Glutamatergic neuron (in vitro differentiated cells): Measurements from ENCODE around the gene LGALS9. TPM values are rescaled to one million over a fixed set of nuclear protein-coding genes. Genes with fewer than 3 reads are reported as not detected.
"Not testable (repeated sequence)": the region's sequence is repeated elsewhere in the genome, so short reads cannot be mapped to it uniquely, and the experiment has no call there.

ENCODE experiments used
- DNase-seq: peaks from one replicate; pipeline ENCODE4 v3.0.0; 2022
- H3K27ac Mint-ChIP-seq: one replicate; pipeline ENCODE4 v1.8.0; 2020; ENCODE audit warnings: mild to moderate bottlenecking, mixed read lengths, inconsistent platforms; ENCODE audit not compliant: unreplicated experiment
- H3K27me3 Mint-ChIP-seq: one replicate; pipeline ENCODE4 v1.8.0; 2020; ENCODE audit warnings: mild to moderate bottlenecking, moderate library complexity, mixed read lengths, inconsistent platforms; ENCODE audit not compliant: unreplicated experiment
- H3K36me3 Mint-ChIP-seq: one replicate; pipeline ENCODE4 v1.8.0; 2020; ENCODE audit warnings: mild to moderate bottlenecking, mixed read lengths, inconsistent platforms; ENCODE audit not compliant: unreplicated experiment
- H3K4me1 Mint-ChIP-seq: one replicate; pipeline ENCODE4 v1.8.0; 2020; ENCODE audit warnings: mild to moderate bottlenecking, low read depth, mixed read lengths, inconsistent platforms; ENCODE audit not compliant: unreplicated experiment
- H3K4me3 Mint-ChIP-seq: one replicate; pipeline ENCODE4 v1.8.0; 2020; ENCODE audit warnings: mild to moderate bottlenecking, mixed read lengths, inconsistent platforms; ENCODE audit not compliant: unreplicated experiment
- H3K9me3 Mint-ChIP-seq: one replicate; pipeline ENCODE4 v1.8.0; 2020; ENCODE audit warnings: mild to moderate bottlenecking, moderate library complexity, mixed read lengths, inconsistent platforms; ENCODE audit not compliant: unreplicated experiment
- total RNA-seq: library from RNA; stranded (reverse); fragmentation: NEBNext Ultra II Directional; extraction: Animal tissue kit (Norgen Biotek cat#: 25700); gene quantifications from one replicate; pipeline ENCODE4 v1.2.1, GENCODE V29; 2021; ENCODE audit not compliant: unreplicated experiment
- TF ChIP-seq, protein P1 (sequence below): fragments of 200-600 bp; sonication (generic); IDR thresholded peaks from one replicate; pipeline ENCODE4 v1.5.0; 2021; ENCODE audit not compliant: partially characterized antibody, unreplicated experiment

LGALS9 gene
- total RNA-seq, 1 donor from 2014 or later: 6.5 TPM

DNA sequence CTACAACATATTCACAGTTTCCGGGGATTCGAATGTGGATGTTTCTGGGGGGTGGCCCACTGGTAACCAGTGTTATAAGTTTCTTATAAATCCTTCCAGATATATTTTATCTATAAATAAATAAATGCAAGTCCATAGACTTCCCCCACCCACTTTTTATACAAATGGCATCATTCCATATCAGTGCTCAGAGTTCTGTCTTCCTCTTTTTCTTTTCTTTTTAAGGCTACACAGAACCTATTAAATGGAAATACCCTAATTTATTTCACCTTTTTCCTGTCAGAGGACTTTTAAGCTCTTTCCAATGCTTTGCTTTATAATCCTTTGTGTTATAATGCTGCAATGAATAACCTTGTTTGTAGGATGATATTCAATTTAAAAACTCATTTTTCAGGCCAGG is 3.8 kb downstream of the LGALS9 start:
- no peak overlapping the region for H3K4me3 Mint-ChIP-seq
- no peaks in the 10 kb centered on the region for H3K36me3 Mint-ChIP-seq
- peaks cover 1% of the 10 kb centered on the region for H3K27me3 Mint-ChIP-seq
- H3K4me1 Mint-ChIP-seq: peaks cover 18% of the 10 kb centered on the region
- TF ChIP-seq, protein P1, sequence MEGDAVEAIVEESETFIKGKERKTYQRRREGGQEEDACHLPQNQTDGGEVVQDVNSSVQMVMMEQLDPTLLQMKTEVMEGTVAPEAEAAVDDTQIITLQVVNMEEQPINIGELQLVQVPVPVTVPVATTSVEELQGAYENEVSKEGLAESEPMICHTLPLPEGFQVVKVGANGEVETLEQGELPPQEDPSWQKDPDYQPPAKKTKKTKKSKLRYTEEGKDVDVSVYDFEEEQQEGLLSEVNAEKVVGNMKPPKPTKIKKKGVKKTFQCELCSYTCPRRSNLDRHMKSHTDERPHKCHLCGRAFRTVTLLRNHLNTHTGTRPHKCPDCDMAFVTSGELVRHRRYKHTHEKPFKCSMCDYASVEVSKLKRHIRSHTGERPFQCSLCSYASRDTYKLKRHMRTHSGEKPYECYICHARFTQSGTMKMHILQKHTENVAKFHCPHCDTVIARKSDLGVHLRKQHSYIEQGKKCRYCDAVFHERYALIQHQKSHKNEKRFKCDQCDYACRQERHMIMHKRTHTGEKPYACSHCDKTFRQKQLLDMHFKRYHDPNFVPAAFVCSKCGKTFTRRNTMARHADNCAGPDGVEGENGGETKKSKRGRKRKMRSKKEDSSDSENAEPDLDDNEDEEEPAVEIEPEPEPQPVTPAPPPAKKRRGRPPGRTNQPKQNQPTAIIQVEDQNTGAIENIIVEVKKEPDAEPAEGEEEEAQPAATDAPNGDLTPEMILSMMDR: no peak
- H3K9me3 Mint-ChIP-seq: peaks cover 6% of the 10 kb centered on the region
- DNase-seq: no peak
- no peak overlapping the region for H3K27ac Mint-ChIP-seq

DNA sequence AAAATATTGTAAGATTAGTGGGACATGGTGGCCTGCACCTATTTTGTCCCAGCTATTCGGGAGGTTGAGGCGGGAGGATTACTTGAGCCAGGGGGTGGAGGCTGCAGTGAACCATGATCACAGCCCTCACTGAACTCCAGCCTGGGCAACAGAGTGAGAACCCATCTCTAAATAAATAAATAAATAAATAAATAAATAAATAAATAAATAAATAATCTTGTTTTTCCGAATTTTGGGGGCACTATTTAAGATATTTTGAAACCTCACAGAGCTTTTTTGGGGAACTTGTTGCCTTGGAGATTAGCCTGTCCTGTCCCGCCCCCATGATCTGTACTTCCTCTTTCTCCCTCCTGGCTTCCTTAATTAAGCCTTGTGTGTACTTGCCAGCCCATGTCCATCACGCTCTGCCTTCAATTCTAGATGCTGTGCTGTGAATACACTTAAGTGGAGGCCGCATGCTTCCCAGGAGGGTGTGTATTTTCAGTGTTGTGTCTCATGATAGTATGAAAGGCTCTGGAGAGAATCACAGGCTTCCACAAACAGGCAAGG is 4.4 kb downstream of the LGALS9 start:
- TF ChIP-seq, protein P1: no peak
- Mint-ChIP-seq H3K4me1 (peaks cover 12% of the 10 kb centered on the region), H3K36me3 (no peaks in the 10 kb centered on the region), H3K4me3 (no peak overlapping the region), H3K9me3 (peaks cover 4% of the 10 kb centered on the region), H3K27ac (no peak overlapping the region), H3K27me3 (no peaks in the 10 kb centered on the region)
- DNase-seq: no peak

DNA sequence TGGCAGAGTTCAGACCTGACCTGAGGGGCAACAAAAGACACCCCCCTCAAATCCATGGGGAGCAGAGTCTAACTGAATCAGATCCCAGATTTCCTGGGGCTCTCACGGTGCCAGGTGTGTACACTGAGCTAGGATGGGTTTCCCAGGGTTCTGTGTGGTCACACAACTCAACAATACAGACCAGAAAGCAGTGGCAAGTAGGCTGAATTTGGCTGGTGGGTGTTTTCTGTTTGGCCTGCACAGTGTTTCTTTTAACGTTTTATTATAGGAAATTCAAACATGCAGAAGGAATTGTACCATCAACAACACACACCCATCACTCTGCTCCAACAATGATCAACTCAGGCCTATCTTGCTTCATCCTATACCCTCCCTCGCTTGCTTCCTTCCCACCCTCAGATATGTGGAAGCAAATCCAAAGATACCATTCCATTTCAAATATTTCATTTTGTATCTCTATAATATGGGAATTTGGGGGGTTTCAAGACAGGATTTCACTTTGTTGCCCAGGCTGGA is 5.1 kb downstream of the LGALS9 start:
- H3K9me3 Mint-ChIP-seq, H3K27me3 Mint-ChIP-seq, DNase-seq, H3K4me3 Mint-ChIP-seq, H3K36me3 Mint-ChIP-seq, H3K27ac Mint-ChIP-seq: not testable (repeated sequence)
- peaks cover 12% of the 10 kb centered on the region for H3K4me1 Mint-ChIP-seq

DNA sequence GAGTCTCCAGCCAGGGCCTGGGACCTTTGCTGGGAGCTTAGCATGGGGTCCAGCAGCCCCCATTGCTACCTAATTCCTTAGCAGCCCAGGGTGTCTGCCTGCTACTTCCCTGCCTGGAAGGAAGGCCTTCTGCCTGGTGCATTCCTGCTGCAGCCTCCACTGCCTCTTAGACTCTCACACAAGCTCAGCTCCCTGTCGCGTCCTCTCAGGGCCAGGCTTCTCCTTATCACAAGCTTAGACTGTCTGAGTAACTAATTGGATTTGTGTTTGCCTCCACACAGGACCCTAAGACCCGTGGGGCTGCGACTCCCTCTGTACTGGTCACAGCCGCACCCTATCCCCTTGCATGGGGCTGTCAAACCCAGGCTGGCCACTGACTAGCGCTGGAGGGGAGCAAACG is 6.8 kb downstream of the LGALS9 start:
- H3K27me3 Mint-ChIP-seq, H3K4me1 Mint-ChIP-seq, H3K27ac Mint-ChIP-seq, H3K4me3 Mint-ChIP-seq, H3K36me3 Mint-ChIP-seq, H3K9me3 Mint-ChIP-seq, DNase-seq: not testable (repeated sequence)

DNA sequence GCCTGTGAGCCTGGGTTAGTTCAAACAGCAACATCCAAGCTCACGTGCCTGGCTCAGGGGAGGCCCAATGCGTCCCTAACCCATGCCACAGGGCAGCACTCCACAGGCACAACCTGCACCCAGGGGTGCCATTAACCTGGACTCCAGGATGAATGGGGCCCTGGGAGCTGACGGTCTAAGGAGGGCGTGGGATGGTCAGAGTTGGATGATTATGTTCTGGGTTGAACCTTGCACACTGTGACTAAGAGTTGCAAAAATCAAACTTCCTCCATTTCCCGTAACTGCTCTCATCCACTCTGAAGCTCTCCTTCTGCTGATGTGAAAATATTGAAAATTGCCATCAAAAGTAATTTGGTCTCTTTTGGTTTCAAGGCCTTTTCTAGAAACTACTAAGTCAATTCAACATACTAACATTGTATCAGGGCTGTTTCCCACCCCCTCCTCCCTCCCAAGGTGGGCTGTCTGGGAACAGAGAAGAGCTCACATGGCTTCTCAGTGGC is 7.5 kb downstream of the LGALS9 start:
- H3K27me3 Mint-ChIP-seq, H3K4me3 Mint-ChIP-seq, H3K36me3 Mint-ChIP-seq, H3K27ac Mint-ChIP-seq, H3K9me3 Mint-ChIP-seq, DNase-seq: not testable (repeated sequence)
- peaks cover 10% of the 10 kb centered on the region for H3K4me1 Mint-ChIP-seq

DNA sequence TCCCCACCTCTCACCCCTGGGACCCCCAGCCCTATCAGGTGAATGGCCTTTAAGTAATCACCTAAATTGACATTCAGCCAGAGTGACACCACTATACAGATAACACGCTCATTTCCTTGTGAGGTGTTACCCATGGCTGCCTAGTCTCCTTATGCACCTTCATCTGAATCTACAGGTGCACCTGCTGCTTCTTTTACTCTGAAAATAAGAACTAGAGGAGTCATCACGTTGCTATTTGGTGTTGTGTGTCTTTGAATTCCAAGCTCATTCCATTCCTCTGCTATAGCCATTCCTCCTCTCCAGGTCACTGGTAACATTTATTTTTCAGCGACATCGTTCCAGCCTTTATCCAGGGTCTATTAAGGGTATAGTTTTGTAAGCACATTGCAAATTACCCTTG is 9.8 kb downstream of the LGALS9 start:
- H3K27ac Mint-ChIP-seq: no peak overlapping the region
- TF ChIP-seq, protein P1: no peak
- DNase-seq: no peak
- no peak overlapping the region for H3K4me3 Mint-ChIP-seq
- H3K27me3 Mint-ChIP-seq: peaks cover 7% of the 10 kb centered on the region
- peaks cover 12% of the 10 kb centered on the region for H3K4me1 Mint-ChIP-seq
- H3K9me3 Mint-ChIP-seq: peaks cover 5% of the 10 kb centered on the region
- no peaks in the 10 kb centered on the region for H3K36me3 Mint-ChIP-seq
